Astrocyte (in vitro differentiated cells and primary cell): Measurements from ENCODE around the gene MYO1G. TPM values are rescaled to one million over a fixed set of nuclear protein-coding genes. Genes with fewer than 3 reads are reported as not detected.

Source experiments
- DNase-seq: peaks from one replicate; pipeline ENCODE4 v3.0.0-alpha.2; 2010; ENCODE audit warnings: low read depth
- FAIRE-seq: peaks from 2 replicates; lab custom pipeline; 2011; peaks lifted over from hg19 to GRCh38; lab: Jason Lieb, UNC
- H2AFZ ChIP-seq: 2 replicates; pipeline ENCODE4 v1.6.0; 2012; ENCODE audit warnings: low read depth, low read length, inconsistent platforms
- H3K27ac ChIP-seq: 2 replicates; pipeline ENCODE4 v1.5.1; 2011; ENCODE audit warnings: low read depth, low read length, inconsistent platforms
- H3K27me3 ChIP-seq: 2 replicates; pipeline ENCODE4 v1.6.0; 2011; ENCODE audit warnings: low read length, inconsistent platforms; ENCODE audit not compliant: insufficient read depth
- H3K36me3 ChIP-seq: 2 replicates; pipeline ENCODE4 v1.5.1; 2011; ENCODE audit warnings: low read length, inconsistent platforms; ENCODE audit not compliant: insufficient read depth
- H3K4me1 ChIP-seq: 2 replicates; pipeline ENCODE4 v1.5.1; 2011; ENCODE audit warnings: low read length, inconsistent platforms; ENCODE audit not compliant: insufficient read depth
- H3K4me2 ChIP-seq: 2 replicates; pipeline ENCODE4 v1.6.0; 2012; ENCODE audit warnings: low read length, inconsistent platforms
- H3K4me3 ChIP-seq: 2 replicates; pipeline ENCODE4 v1.5.1; 2011; ENCODE audit warnings: low read depth, mild to moderate bottlenecking, low read length, inconsistent platforms; ENCODE audit not compliant: insufficient read depth
- H3K79me2 ChIP-seq: 2 replicates; pipeline ENCODE4 v1.6.0; 2012; ENCODE audit warnings: mild to moderate bottlenecking, low read length, inconsistent platforms; ENCODE audit not compliant: insufficient read depth
- H3K9ac ChIP-seq: 2 replicates; pipeline ENCODE4 v1.6.0; 2012; ENCODE audit warnings: mild to moderate bottlenecking, low read length, inconsistent platforms
- H3K9me3 ChIP-seq: 2 replicates; pipeline ENCODE4 v1.5.1; 2012; ENCODE audit warnings: low read depth, mild to moderate bottlenecking, low read length, inconsistent platforms; ENCODE audit not compliant: insufficient read depth
- H4K20me1 ChIP-seq: 2 replicates; pipeline ENCODE4 v1.6.0; 2012; ENCODE audit warnings: low read length, inconsistent platforms; ENCODE audit not compliant: insufficient read depth
- H3K27ac Mint-ChIP-seq: one replicate; pipeline ENCODE4 v1.8.0; 2021; ENCODE audit warnings: mild to moderate bottlenecking, mixed read lengths; ENCODE audit not compliant: unreplicated experiment
- H3K27me3 Mint-ChIP-seq: one replicate; pipeline ENCODE4 v1.8.0; 2021; ENCODE audit warnings: low read depth, mixed read lengths; ENCODE audit not compliant: unreplicated experiment
- H3K36me3 Mint-ChIP-seq: one replicate; pipeline ENCODE4 v1.8.0; 2021; ENCODE audit warnings: low read depth, mixed read lengths; ENCODE audit not compliant: unreplicated experiment
- H3K4me1 Mint-ChIP-seq: one replicate; pipeline ENCODE4 v1.8.0; 2021; ENCODE audit warnings: low read depth, mixed read lengths; ENCODE audit not compliant: unreplicated experiment
- H3K4me3 Mint-ChIP-seq: one replicate; pipeline ENCODE4 v1.8.0; 2021; ENCODE audit warnings: mild to moderate bottlenecking, moderate library complexity, mixed read lengths; ENCODE audit not compliant: unreplicated experiment
- H3K9me3 Mint-ChIP-seq: one replicate; pipeline ENCODE4 v1.8.0; 2021; ENCODE audit warnings: mild to moderate bottlenecking, mixed read lengths; ENCODE audit not compliant: unreplicated experiment
- CTCF ChIP-seq: IDR thresholded peaks from 2 replicates; pipeline ENCODE4 v1.5.1; 2011; ENCODE audit warnings: low read depth, mild to moderate bottlenecking, inconsistent platforms, low read length, moderate library complexity; ENCODE audit not compliant: insufficient read depth
- EZH2 ChIP-seq: IDR thresholded peaks from 2 replicates; pipeline ENCODE4 v1.6.1; 2012; ENCODE audit warnings: mild to moderate bottlenecking, low read length, inconsistent platforms; ENCODE audit not compliant: insufficient read depth
- total RNA-seq: library from RNA; stranded (reverse); gene quantifications from 2 replicates; pipeline ENCODE4 v1.2.1, GENCODE V29; 2021

Gene MYO1G
- total RNA-seq, 1 donor from 2014 or later = 0.11 TPM

- Mint-ChIP-seq H3K4me1 (peaks cover 3% of the 10 kb centered on the region), H3K9me3 (no peaks in the 10 kb centered on the region), H3K36me3 (no peaks in the 10 kb centered on the region), H3K27ac (no peak overlapping the region), H3K27me3 (peaks cover 24% of the 10 kb centered on the region), H3K4me3 (no peak overlapping the region)
- H3K27ac ChIP-seq = no peak overlapping the region
- no peaks in the 10 kb centered on the region for H3K36me3 ChIP-seq
- no peaks in the 10 kb centered on the region for H4K20me1 ChIP-seq
- no peak overlapping the region for H3K4me2 ChIP-seq
- H3K4me3 ChIP-seq = no peak overlapping the region
- DNase-seq = no peak
- H3K27me3 ChIP-seq = no peaks in the 10 kb centered on the region
- H3K79me2 ChIP-seq = no peaks in the 10 kb centered on the region
- FAIRE-seq = no peak
- no peaks in the 10 kb centered on the region for H3K4me1 ChIP-seq
- no peaks in the 10 kb centered on the region for H3K9me3 ChIP-seq
- H3K9ac ChIP-seq = no peak overlapping the region
- H2AFZ ChIP-seq = no peak overlapping the region
- TF ChIP-seq EZH2 = no peak
These were observed 7.5 kb downstream of the MYO1G start for GRCh38 chr7:44971188-44971901.

GRCh38 chr7:44970523-44971051 is 8.2 kb downstream of the MYO1G start:
- FAIRE-seq (no peak), DNase-seq (no peak)
- H3K9ac ChIP-seq = no peak overlapping the region
- H4K20me1 ChIP-seq = no peaks in the 10 kb centered on the region
- Mint-ChIP-seq H3K36me3 (no peaks in the 10 kb centered on the region), H3K27ac (no peak overlapping the region), H3K9me3 (no peaks in the 10 kb centered on the region), H3K4me1 (peaks cover 3% of the 10 kb centered on the region), H3K27me3 (peaks cover 27% of the 10 kb centered on the region), H3K4me3 (no peak overlapping the region)
- no peak overlapping the region for H3K4me2 ChIP-seq
- H3K79me2 ChIP-seq = no peaks in the 10 kb centered on the region
- no peak overlapping the region for H3K4me3 ChIP-seq
- no peak for TF ChIP-seq EZH2
- no peak for TF ChIP-seq CTCF
- no peaks in the 10 kb centered on the region for H3K27me3 ChIP-seq
- H3K36me3 ChIP-seq = no peaks in the 10 kb centered on the region
- H2AFZ ChIP-seq = no peak overlapping the region
- H3K4me1 ChIP-seq = no peaks in the 10 kb centered on the region
- no peak overlapping the region for H3K27ac ChIP-seq
- no peaks in the 10 kb centered on the region for H3K9me3 ChIP-seq

- DNase-seq (no peak), FAIRE-seq (no peak)
- no peaks in the 10 kb centered on the region for H3K9me3 Mint-ChIP-seq
- H3K27ac Mint-ChIP-seq = no peak overlapping the region
- Histone ChIP-seq H3K79me2 (no peaks in the 10 kb centered on the region), H3K36me3 (no peaks in the 10 kb centered on the region), H4K20me1 (no peaks in the 10 kb centered on the region), H3K4me3 (no peak overlapping the region), H3K4me2 (no peak overlapping the region), H3K27me3 (no peaks in the 10 kb centered on the region), H3K9ac (no peak overlapping the region), H3K4me1 (no peaks in the 10 kb centered on the region), H3K27ac (no peak overlapping the region), H3K9me3 (no peaks in the 10 kb centered on the region), H2AFZ (no peak overlapping the region)
- peaks cover 3% of the 10 kb centered on the region for H3K4me1 Mint-ChIP-seq
- H3K4me3 Mint-ChIP-seq = no peak overlapping the region
- H3K36me3 Mint-ChIP-seq = no peaks in the 10 kb centered on the region
- peaks cover 30% of the 10 kb centered on the region for H3K27me3 Mint-ChIP-seq
- TF ChIP-seq CTCF (no peak), EZH2 (no peak)
These were observed 8.9 kb downstream of the MYO1G start for GRCh38 chr7:44969701-44970522.
